GM12892 (cell line): ENCODE results near the gene CRTC3.
"Not testable (repeated sequence)": the region's sequence is repeated elsewhere in the genome, so short reads cannot be mapped to it uniquely, and the experiment has no call there.

Source experiments
- POLR2A ChIP-seq: IDR thresholded peaks from 2 replicates; pipeline ENCODE4 v1.6.1; 2011; ENCODE audit warnings: low read depth, low read length, control low read depth
- POLR2AphosphoS5 ChIP-seq: IDR thresholded peaks from 2 replicates; pipeline ENCODE4 v1.6.1; 2011; ENCODE audit warnings: low read depth, low read length, control low read depth
- TAF1 ChIP-seq: IDR thresholded peaks from 2 replicates; pipeline ENCODE4 v1.6.1; 2011; ENCODE audit warnings: low read depth, mild to moderate bottlenecking, control low read depth, low read length, borderline replicate concordance

DNA sequence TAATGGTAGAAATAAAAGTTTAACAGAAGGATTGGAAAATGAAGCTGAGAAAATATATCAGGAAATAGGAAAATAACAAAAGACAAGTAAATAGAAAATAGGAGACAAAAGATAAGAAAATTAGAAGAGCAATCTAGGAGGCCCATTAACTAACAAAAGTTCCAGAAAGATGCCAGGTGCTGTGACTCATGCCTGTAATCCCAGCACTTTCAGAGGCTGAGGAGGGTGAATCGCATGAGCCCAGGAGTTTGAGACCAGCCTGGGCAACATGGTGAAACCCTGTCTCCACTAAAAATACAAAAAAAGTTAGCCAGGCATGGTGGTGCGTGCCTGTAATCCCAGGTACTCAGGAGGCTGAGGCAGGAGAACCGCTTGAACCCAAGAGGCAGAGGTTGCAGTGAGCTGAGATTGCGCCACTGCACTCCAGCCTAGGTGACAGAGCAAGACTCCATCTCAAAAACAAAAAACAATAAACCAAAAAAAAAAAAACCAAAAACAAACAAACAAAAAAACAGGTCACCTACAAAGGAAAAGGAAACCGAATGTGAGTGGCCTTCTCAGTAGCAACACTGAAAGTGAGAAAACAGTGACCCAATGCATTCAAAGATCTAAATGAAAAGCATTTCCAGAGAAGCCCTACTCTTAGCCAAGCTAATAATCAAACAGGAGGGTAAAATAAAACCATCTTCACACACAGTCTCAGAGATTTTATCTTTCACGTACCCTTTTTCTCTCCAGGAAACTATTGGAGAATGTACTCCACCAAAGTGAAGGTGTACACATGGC lies 5.5 kb upstream of the CRTC3 start:
- not testable (repeated sequence) for TF ChIP-seq TAF1, POLR2A, POLR2AphosphoS5
